Activated CD4-positive, alpha-beta memory T cell treated with anti-CD3 and anti-CD28 coated beads, Interleukin-2, amount 10 ng/mL, durations not matched to agents 7 days and 5 days (primary cell): ENCODE measurements around the gene MRPS9. TPM values are rescaled to one million over a fixed set of nuclear protein-coding genes. Genes with fewer than 3 reads are reported as not detected.

Experiments
- CTCF ChIA-PET: fragments of 350-600 bp; sonication (Branson Sonifier 250); formaldehyde crosslinking; loops from one replicate; lab custom pipeline; 2021; ENCODE audit warnings: antibody characterized with exemption, inconsistent platforms; lab: Charles Lee
- POLR2A ChIA-PET: fragments of 350-600 bp; sonication (Branson Sonifier 250); formaldehyde crosslinking; loops from one replicate; lab custom pipeline; 2021; ENCODE audit warnings: antibody characterized with exemption; lab: Charles Lee
- DNase-seq: peaks from one replicate; pipeline ENCODE4 v3.0.0-alpha.2; 2020
- H3K27ac Mint-ChIP-seq: one replicate; pipeline ENCODE4 v1.8.0; 2021; ENCODE audit warnings: mild to moderate bottlenecking, mixed read lengths
- H3K27me3 Mint-ChIP-seq: one replicate; pipeline ENCODE4 v1.8.0; 2021; ENCODE audit warnings: mixed read lengths
- H3K36me3 Mint-ChIP-seq: one replicate; pipeline ENCODE4 v1.8.0; 2021; ENCODE audit warnings: low read depth, mixed read lengths
- H3K4me1 Mint-ChIP-seq: one replicate; pipeline ENCODE4 v1.8.0; 2021; ENCODE audit warnings: mixed read lengths
- H3K4me3 Mint-ChIP-seq: one replicate; pipeline ENCODE4 v1.8.0; 2021; ENCODE audit warnings: mild to moderate bottlenecking, mixed read lengths
- H3K9me3 Mint-ChIP-seq: one replicate; pipeline ENCODE4 v1.8.0; 2021; ENCODE audit warnings: mixed read lengths
- total RNA-seq, 2 experiments: library from RNA; stranded (reverse); gene quantifications; one replicate each; pipeline ENCODE4 v1.2.3, GENCODE V29; 2021

Gene MRPS9
- total RNA-seq, 2 experiments from 2014 or later, result 19.8 to 20.6 TPM

DNA sequence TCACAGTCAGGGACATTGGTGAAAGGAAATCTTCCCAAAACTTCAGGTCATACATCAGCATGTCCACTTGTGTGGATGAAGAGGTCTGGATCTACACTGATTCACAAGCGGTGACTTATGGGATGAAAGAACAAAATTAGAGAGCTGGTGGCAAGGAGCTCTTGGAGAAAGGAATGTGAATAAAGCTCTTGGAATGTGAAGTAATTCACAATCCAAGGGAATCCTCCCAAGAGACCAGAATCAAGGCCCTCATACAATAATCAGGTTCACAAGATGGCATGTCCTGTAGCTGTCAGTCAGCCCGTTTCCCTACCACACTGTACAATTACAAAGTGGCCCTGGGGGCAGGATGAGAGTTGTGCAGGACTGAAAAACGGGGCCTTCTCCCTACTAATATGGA is 96.2 kb downstream of the MRPS9 start:
- H3K27me3 Mint-ChIP-seq, result peaks cover 17% of the 10 kb centered on the region
- no peaks in the 10 kb centered on the region for H3K9me3 Mint-ChIP-seq
- H3K4me1 Mint-ChIP-seq, result no peaks in the 10 kb centered on the region
- ChIA-PET CTCF (interaction anchor here (1.1 kb wide), 1 partner anchor 18 kb away, joined by 3 read pairs; no protein-coding TSS in a partner anchor), POLR2A (no interaction called here)
- no peak for DNase-seq
- no peak overlapping the region for H3K27ac Mint-ChIP-seq
- H3K36me3 Mint-ChIP-seq, result no peaks in the 10 kb centered on the region
- no peak overlapping the region for H3K4me3 Mint-ChIP-seq

DNA sequence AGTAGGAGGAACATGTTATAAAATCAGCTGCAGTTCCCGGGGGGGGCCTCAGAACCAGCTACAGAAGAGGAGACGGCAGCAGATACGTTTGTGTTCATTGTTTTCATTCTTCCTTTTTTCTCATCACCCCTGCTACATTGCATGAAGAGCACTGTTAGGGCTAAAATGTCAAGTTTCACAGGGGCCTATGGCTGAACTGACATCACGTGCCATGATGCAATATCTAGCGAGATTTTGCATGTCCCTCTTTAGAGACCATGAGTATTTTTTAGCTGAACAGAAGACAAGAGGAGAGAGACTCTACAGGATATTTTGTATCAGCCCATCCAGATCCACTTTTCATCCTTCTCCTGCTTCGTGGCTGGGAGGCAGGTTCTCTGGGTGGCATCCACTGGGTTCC is 97.6 kb downstream of the MRPS9 start:
- no peak for DNase-seq
- ChIA-PET CTCF (interaction anchor here (1.1 kb wide), 1 partner anchor 19 kb away, joined by 3 read pairs; no protein-coding TSS in a partner anchor), POLR2A (no interaction called here)
- Mint-ChIP-seq H3K9me3 (no peaks in the 10 kb centered on the region), H3K27ac (no peak overlapping the region), H3K36me3 (no peaks in the 10 kb centered on the region), H3K27me3 (peaks cover 23% of the 10 kb centered on the region), H3K4me1 (no peaks in the 10 kb centered on the region), H3K4me3 (no peak overlapping the region)

DNA sequence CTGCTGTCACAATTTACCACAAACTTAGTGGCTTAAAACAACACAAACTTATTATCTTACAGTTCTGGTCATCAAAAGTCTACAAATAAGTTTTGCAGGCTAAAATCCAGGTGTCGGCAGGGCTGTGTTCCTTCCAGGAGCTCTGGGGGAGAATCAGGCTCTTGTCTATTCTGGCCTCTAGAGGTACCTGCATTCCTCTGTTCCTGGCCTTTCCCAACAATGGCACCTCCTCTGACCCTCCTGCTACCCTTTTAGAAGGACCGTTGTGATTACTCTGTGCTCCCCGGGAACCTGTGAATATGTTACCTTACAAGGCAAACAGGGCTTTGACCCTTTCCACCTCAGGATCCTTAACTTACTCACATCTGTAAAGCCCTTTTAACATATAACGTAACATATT is 98.5 kb downstream of the MRPS9 start:
- Mint-ChIP-seq H3K27ac (no peak overlapping the region), H3K9me3 (no peaks in the 10 kb centered on the region), H3K4me1 (no peaks in the 10 kb centered on the region), H3K4me3 (no peak overlapping the region), H3K27me3 (peaks cover 28% of the 10 kb centered on the region), H3K36me3 (no peaks in the 10 kb centered on the region)
- ChIA-PET POLR2A (no interaction called here), CTCF (no interaction called here)
- no peak for DNase-seq

DNA sequence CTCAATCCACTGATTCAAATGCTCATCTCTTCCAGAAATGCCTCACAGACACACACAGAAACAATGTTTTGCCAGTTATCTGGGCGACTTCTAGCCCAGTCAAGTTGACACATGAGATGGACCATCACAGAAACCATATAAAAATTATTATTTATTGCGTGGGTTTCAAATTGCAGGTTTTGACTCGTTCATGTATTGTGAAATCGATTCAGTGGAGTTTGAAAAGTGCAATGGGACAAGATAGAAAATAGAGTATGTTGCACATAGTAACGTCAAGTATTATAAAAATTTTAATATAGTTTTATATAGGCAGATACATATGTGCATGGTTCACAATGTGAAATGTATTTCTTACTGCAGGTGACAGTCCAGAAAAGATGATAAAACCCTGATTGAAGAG is 100.8 kb downstream of the MRPS9 start:
- Mint-ChIP-seq H3K4me1 (peaks cover 2% of the 10 kb centered on the region), H3K27ac (no peak overlapping the region), H3K4me3 (no peak overlapping the region), H3K9me3 (no peaks in the 10 kb centered on the region), H3K27me3 (peaks cover 37% of the 10 kb centered on the region), H3K36me3 (no peaks in the 10 kb centered on the region)
- CTCF ChIA-PET, result no interaction called here
- no peak for DNase-seq
- POLR2A ChIA-PET, result no interaction called here

DNA sequence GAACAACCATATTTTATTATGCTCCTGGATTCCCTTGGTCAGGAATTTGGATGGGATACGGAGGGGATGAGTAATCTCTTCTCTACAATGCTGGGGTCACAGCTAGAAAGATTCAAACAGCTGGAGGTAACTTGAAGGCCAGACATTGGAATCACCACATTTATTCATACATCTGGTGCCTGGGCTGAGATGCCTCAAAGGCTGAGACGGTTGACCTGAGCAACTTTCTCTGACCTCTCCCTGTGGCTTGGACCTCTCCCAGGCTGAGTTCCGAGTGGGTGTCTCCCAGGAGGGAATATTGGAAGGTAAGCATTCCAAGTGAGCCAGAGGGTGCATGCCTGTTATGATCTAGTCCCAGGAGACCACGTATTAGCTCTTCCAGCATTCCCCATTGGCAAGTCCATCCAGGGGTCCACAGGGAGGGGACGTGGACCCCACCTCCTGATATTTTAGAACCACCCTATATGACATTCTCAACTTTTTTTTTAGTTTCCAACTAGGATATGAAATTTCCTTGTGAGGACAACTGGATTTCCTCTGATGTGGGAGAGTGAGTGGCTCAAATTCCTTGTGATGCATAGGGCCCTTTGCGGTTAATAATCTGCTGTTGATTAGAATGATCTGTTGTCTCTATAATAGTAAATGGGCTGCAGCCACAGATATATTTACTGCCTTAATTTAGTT is 101.8 kb downstream of the MRPS9 start:
- Mint-ChIP-seq H3K27ac (no peak overlapping the region), H3K4me3 (no peak overlapping the region), H3K27me3 (peaks cover 37% of the 10 kb centered on the region), H3K4me1 (peaks cover 6% of the 10 kb centered on the region), H3K36me3 (no peaks in the 10 kb centered on the region), H3K9me3 (no peaks in the 10 kb centered on the region)
- DNase-seq, result no peak
- ChIA-PET POLR2A (no interaction called here), CTCF (no interaction called here)

DNA sequence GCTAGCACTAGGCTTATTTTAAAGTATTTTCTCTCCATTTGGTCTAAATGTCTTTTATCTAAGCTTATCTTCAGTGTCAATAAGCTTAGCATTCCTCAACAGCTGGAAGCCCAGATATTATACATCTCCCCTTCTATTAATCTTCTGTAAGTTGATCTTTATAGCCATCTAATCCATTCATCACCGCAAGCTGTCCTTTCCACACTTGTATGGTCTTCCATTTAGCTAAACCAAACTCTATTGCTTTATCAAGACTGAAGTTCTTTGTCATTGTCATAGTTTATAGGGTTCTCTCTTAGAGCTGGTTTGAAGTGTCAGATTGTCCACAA is 102.3 kb downstream of the MRPS9 start:
- no peak overlapping the region for H3K4me3 Mint-ChIP-seq
- no peak for DNase-seq
- ChIA-PET POLR2A (no interaction called here), CTCF (no interaction called here)
- H3K4me1 Mint-ChIP-seq, result peaks cover 10% of the 10 kb centered on the region
- no peak overlapping the region for H3K27ac Mint-ChIP-seq
- no peaks in the 10 kb centered on the region for H3K36me3 Mint-ChIP-seq
- peaks cover 39% of the 10 kb centered on the region for H3K27me3 Mint-ChIP-seq
- no peaks in the 10 kb centered on the region for H3K9me3 Mint-ChIP-seq

DNA sequence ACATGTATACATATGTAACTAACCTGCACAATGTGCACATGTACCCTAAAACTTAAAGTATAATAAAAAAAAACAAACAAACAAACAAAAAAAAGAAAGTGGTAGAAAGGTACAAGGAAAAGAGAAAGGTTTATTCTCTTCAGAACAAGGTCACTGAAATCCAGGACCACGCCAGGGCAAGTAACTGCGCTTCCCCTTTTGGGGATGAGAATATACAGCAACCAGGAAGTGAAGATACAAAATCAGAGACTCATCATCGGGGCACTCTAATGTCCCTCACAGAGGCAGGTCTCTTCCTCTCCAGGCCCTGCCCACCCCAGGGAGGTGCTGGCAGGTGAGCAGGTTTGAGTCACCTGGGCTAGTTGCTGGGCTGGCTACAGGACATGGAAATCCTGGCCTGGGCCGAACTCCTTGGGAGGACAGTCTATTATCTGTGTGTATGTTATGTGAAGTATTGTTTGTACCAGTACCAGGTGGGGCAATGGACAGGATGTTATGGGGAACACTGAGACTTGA is 103.3 kb downstream of the MRPS9 start:
- peaks cover 39% of the 10 kb centered on the region for H3K27me3 Mint-ChIP-seq
- H3K36me3 Mint-ChIP-seq, result no peaks in the 10 kb centered on the region
- ChIA-PET CTCF (no interaction called here), POLR2A (no interaction called here)
- H3K4me3 Mint-ChIP-seq, result no peak overlapping the region
- no peak overlapping the region for H3K27ac Mint-ChIP-seq
- no peak for DNase-seq
- no peaks in the 10 kb centered on the region for H3K9me3 Mint-ChIP-seq
- H3K4me1 Mint-ChIP-seq, result peaks cover 10% of the 10 kb centered on the region

DNA sequence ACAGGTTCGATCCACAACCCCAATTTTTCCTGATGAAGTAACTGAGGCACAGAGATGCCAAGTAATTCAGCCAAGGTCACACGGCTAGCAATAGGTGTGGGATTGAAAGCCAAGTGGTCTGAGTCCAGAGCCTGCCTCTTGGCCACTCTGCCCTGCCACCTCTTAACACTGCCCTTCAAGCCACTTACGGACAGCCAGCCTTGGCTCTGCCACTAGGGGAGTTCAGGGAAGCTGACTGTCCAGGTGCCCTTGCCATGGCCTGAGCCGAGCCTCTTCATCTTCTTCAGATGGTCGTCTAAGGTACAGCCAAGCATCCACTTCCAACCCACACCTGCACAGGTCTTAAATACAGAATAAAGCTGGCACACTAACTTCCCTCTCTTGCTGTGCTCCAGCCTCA is 104.4 kb downstream of the MRPS9 start:
- ChIA-PET CTCF (interaction anchor here (1.0 kb wide), 1 partner anchor 27 kb away, joined by 3 read pairs; no protein-coding TSS in a partner anchor), POLR2A (no interaction called here)
- H3K9me3 Mint-ChIP-seq, result no peaks in the 10 kb centered on the region
- H3K27me3 Mint-ChIP-seq, result peaks cover 42% of the 10 kb centered on the region
- no peak overlapping the region for H3K4me3 Mint-ChIP-seq
- no peak overlapping the region for H3K27ac Mint-ChIP-seq
- H3K36me3 Mint-ChIP-seq, result no peaks in the 10 kb centered on the region
- H3K4me1 Mint-ChIP-seq, result peaks cover 10% of the 10 kb centered on the region
- DNase-seq, result no peak

DNA sequence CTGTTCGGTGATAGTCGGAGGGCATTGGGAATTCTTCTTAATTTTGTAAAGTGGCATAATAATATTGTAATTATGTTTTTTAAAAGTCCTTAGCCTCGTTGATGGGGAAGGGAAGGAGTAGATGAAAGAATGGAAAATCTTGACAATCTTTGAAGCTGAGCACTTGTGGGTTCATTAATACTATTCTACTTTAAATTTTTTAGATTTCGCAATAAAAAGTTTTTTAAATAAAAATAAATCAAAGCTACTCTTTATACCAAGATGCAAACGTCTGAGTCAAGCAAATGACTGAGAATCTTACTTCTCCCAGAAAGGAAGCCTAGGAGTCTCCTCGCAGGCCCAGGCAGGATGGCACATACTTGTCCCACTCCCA is 105.2 kb downstream of the MRPS9 start:
- Mint-ChIP-seq H3K9me3 (no peaks in the 10 kb centered on the region), H3K4me1 (peaks cover 10% of the 10 kb centered on the region), H3K4me3 (peak overlapping the region; percentile 73), H3K27me3 (peaks cover 44% of the 10 kb centered on the region), H3K27ac (no peak overlapping the region), H3K36me3 (no peaks in the 10 kb centered on the region)
- ChIA-PET CTCF (no interaction called here), POLR2A (no interaction called here)
- no peak for DNase-seq

DNA sequence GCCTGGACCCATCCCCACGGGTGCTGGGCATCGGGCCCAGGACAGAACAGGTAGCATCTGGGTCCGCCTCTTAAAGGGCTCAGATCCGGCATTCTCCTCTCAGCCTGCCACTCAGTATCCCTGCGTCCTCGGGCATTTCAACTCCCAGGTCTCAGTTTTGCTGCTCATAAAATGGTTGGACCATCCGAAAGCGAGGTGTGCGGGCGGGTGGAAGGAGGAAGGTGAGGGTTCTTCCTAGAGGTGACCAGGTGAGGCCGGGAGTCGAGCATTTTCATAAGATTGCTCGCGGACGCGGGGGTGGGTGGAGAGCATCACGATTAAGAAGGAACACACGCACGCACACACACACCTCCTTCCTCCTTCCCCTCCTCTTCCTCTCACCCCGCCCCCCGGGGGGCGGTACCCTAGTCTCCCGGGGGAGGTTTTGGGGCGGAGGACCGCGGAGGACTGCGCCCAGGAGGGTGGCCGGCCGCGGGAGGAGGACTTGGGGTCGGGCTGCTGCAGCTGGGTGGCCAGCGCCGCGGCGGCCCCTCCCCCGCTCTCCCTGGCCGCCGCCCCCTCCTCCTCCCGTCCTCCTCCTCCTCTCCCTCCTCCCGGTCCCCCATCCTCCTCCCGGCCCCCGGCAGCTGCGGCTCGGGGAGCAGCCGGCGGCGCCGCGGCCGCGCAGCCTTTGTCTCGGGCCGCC is 105.7 kb downstream of the MRPS9 start:
- ChIA-PET POLR2A (no interaction called here), CTCF (no interaction called here)
- Mint-ChIP-seq H3K9me3 (no peaks in the 10 kb centered on the region), H3K36me3 (no peaks in the 10 kb centered on the region), H3K27ac (no peak overlapping the region), H3K4me3 (peak overlapping the region; percentile 73), H3K4me1 (peaks cover 10% of the 10 kb centered on the region), H3K27me3 (peaks cover 45% of the 10 kb centered on the region)
- peak; percentile 31 for DNase-seq

DNA sequence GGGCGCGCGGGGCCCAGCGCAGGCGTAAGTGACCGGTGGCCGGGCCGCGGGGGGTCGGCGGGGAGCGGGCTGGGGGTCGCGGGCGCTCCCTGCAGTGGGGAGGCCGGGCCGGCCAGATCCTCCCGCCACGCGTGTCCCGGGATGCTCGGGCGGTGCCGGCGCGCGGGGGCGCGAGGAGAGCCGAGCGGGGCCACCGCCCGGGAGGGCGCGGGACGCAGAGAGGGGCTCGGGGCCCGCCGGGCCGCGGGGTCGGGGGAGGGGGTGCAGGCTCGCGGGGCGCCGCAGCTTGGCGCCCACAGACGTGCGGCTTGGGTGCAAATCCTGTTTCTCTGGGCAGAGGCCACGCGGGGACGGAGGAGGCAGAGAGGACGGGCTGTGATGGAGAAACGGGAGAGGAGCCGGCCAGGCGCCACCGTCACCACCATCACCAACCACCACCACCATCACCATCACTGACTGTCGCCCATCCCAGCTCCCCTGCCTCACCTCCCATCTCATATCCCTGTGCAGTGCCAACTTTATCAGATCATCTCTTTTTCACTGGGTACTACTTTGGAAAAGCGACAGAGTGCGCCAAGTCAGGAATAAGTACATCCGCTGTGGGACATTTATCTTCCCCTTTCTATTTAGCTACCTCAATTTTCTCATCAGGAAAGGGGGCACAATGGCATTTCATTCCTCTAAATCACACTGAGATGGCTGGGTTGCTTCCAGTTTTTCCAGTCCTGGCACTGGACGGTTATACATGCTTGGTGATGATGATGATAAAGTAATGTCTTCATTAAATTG is 106.5 kb downstream of the MRPS9 start:
- H3K27ac Mint-ChIP-seq, result no peak overlapping the region
- peak overlapping the region; percentile 68 for H3K4me3 Mint-ChIP-seq
- H3K4me1 Mint-ChIP-seq, result peaks cover 10% of the 10 kb centered on the region
- CTCF ChIA-PET, result interaction anchor here (0.6 kb wide), 1 partner anchor 92 kb away, joined by 3 read pairs; no protein-coding TSS in a partner anchor
- POLR2A ChIA-PET, result no interaction called here
- no peak for DNase-seq
- H3K36me3 Mint-ChIP-seq, result no peaks in the 10 kb centered on the region
- H3K9me3 Mint-ChIP-seq, result no peaks in the 10 kb centered on the region
- peaks cover 49% of the 10 kb centered on the region for H3K27me3 Mint-ChIP-seq

DNA sequence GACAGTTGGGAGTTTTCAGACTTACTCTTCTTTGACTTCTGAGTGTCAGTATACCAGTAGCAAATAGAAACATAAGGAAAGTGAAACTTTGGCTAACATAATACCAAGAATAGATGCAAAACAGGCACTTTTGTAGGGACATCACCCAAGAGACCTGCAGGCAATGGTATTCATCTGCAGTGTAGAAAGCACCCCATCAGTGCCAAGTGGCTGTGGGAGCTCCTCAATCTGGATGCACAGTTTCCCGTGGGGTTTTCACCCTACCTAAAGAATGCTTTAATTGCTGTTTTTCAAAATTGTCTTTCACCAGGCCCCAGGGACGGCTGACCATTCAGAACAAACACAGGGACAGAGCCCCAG is 107.1 kb downstream of the MRPS9 start:
- CTCF ChIA-PET, result interaction anchor here (0.6 to 0.9 kb wide), 2 partner anchors 30 to 91 kb away, joined by 3 to 4 read pairs; no protein-coding TSS in a partner anchor
- H3K36me3 Mint-ChIP-seq, result no peaks in the 10 kb centered on the region
- peaks cover 48% of the 10 kb centered on the region for H3K27me3 Mint-ChIP-seq
- H3K4me3 Mint-ChIP-seq, result peak overlapping the region; percentile 68
- no peaks in the 10 kb centered on the region for H3K9me3 Mint-ChIP-seq
- no peak overlapping the region for H3K27ac Mint-ChIP-seq
- H3K4me1 Mint-ChIP-seq, result peaks cover 10% of the 10 kb centered on the region
- DNase-seq, result no peak
- POLR2A ChIA-PET, result no interaction called here

DNA sequence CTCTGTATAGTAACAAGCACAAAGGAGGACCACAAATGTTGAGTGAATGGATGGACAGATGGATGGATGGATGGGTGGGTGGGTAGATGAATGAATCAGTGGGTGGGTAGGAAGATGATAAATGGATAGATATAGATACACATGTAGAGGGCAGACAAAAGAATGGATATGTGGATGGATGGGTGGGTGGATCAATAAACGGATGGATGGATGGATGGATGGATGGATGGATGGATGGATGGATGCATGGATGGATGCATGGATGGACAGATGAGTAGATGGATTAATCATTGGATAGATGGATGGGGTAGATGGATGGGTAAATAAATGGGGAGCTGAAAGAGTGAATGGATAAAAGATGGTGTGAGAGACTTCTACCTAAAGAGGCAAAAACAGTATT is 111.4 kb downstream of the MRPS9 start:
- H3K4me3 Mint-ChIP-seq, result no peak overlapping the region
- no peaks in the 10 kb centered on the region for H3K36me3 Mint-ChIP-seq
- no peak overlapping the region for H3K27ac Mint-ChIP-seq
- peaks cover 8% of the 10 kb centered on the region for H3K4me1 Mint-ChIP-seq
- no peaks in the 10 kb centered on the region for H3K9me3 Mint-ChIP-seq
- peaks cover 32% of the 10 kb centered on the region for H3K27me3 Mint-ChIP-seq
- ChIA-PET POLR2A (no interaction called here), CTCF (no interaction called here)
- no peak for DNase-seq
